Measurements from ENCODE around the gene ST6GAL1. TPM values are rescaled to one million over a fixed set of nuclear protein-coding genes. Genes with fewer than 3 reads are reported as not detected.

Gene ST6GAL1
- total RNA-seq, 2 experiments from 2014 or later, result 76.2 to 78.0 TPM

- CTCF ChIA-PET, result interaction anchor here (0.6 to 1.6 kb wide), 7 partner anchors 10 to 108 kb away, joined by 3 to 7 read pairs (median 3); no protein-coding TSS in a partner anchor
- peaks cover 17% of the 10 kb centered on the region for H3K9me3 Mint-ChIP-seq
- H3K27me3 Mint-ChIP-seq (ENCODE audit: low read depth), result no peaks in the 10 kb centered on the region
- no peak overlapping the region for H3K4me3 Mint-ChIP-seq
- peaks cover 66% of the 10 kb centered on the region for H3K4me1 Mint-ChIP-seq (ENCODE audit: low read depth)
- DNase-seq, result no peak
- peak overlapping the region; percentile 98 for H3K27ac Mint-ChIP-seq
- intact Hi-C loops (cut with micrococcal nuclease), result loop anchor here (2.0 kb wide), 3 partner anchors 13 to 99 kb away; partner anchors contain the start of gene RPL39L
- peaks cover 75% of the 10 kb centered on the region for H3K36me3 Mint-ChIP-seq (ENCODE audit: low read depth)
Observed at GRCh38 chr3:187039723-187040414, 109.5 kb downstream of the ST6GAL1 start.

DNA sequence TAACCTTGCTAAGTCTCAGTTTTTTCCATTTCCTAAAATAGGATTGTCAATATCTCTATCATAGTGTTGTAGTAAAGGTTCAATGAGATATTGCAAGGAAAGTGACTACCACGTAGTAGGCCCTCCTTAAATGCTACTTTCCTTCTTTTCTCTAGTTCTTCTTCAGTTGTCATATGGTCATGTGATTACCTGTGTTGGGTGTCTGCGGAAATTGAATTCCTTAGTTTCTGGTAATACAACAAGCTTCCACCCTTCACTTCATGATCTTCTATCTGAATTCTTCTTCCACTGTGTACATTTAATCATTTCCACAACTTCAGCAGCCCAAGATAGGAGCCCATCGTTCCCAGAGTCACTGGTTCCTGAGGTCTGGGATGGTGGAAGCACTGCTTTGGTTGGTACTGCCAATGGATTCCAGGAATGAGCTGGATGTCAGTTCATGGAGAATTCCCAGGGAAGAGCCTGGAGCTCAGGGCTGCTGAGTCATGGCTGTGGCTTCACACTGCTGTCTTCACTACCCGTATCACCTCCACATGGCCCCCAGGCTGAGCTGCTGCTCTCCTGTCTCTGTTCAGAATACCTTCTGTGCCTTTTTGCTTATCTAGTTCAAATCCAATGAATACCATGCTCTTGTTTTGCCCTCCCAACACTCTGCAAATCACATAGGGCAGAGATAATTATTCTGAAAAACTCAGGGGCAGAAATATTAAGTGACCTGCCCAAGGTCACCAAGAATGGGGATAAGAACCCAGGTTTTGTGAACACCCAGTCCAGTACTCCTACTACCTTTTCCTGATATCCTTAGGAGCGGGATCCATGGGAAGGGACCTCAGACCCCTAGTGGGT lies 110.4 kb downstream of the ST6GAL1 start:
- Mint-ChIP-seq H3K4me1 (ENCODE audit: low read depth) (peaks cover 73% of the 10 kb centered on the region), H3K27me3 (ENCODE audit: low read depth) (no peaks in the 10 kb centered on the region), H3K36me3 (ENCODE audit: low read depth) (peaks cover 74% of the 10 kb centered on the region), H3K9me3 (peaks cover 9% of the 10 kb centered on the region), H3K27ac (peak overlapping the region; percentile 98), H3K4me3 (peak overlapping the region; percentile 15)
- intact Hi-C loops (cut with micrococcal nuclease), result loop anchor here (1.0 to 2.0 kb wide), 7 partner anchors 14 to 158 kb away; partner anchors contain the start of gene RPL39L
- CTCF ChIA-PET, result interaction anchor here (0.9 to 2.0 kb wide), 6 partner anchors 9 to 109 kb away, joined by 3 to 7 read pairs (median 3); no protein-coding TSS in a partner anchor
- peak; percentile 57 for DNase-seq

GRCh38 chr3:187041362-187042307 lies 111.3 kb downstream of the ST6GAL1 start:
- intact Hi-C loops (cut with micrococcal nuclease), result loop anchor here (1.0 to 2.0 kb wide), 7 partner anchors 15 to 159 kb away; partner anchors contain the start of gene RPL39L
- DNase-seq, result peak; percentile 73
- Mint-ChIP-seq H3K4me3 (peak overlapping the region; percentile 60), H3K4me1 (ENCODE audit: low read depth) (peaks cover 82% of the 10 kb centered on the region), H3K9me3 (no peaks in the 10 kb centered on the region), H3K27me3 (ENCODE audit: low read depth) (no peaks in the 10 kb centered on the region), H3K36me3 (ENCODE audit: low read depth) (peaks cover 75% of the 10 kb centered on the region), H3K27ac (peak overlapping the region; percentile 98)
- CTCF ChIA-PET, result interaction anchor here (0.6 to 2.0 kb wide), 4 partner anchors 10 to 124 kb away, joined by 3 to 7 read pairs (median 6); no protein-coding TSS in a partner anchor

DNA sequence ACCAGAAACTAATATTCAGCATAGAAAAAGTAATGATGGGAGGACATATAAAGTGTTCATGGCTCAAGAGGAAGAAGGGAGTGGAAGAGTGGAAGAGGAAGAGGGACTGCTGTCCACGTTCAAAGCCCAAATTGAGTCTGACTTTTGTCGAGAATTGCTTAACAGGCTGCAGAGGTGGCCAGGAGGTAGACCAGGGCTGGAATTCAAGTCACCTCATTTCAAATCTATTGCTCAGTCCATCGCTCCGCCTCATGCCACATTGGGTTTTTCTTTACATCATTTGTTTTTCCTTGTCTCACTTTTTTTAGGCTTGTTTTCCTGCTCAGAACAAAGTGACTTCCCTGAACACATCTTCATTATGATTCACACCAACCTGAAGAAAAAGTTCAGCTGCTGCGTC lies 112.0 kb downstream of the ST6GAL1 start:
- no peak for DNase-seq
- intact Hi-C loops (cut with micrococcal nuclease), result no loop called here
- no peaks in the 10 kb centered on the region for H3K9me3 Mint-ChIP-seq
- peaks cover 80% of the 10 kb centered on the region for H3K36me3 Mint-ChIP-seq (ENCODE audit: low read depth)
- peak overlapping the region; percentile 98 for H3K27ac Mint-ChIP-seq
- no peaks in the 10 kb centered on the region for H3K27me3 Mint-ChIP-seq (ENCODE audit: low read depth)
- H3K4me1 Mint-ChIP-seq (ENCODE audit: low read depth), result peaks cover 83% of the 10 kb centered on the region
- peak overlapping the region; percentile 60 for H3K4me3 Mint-ChIP-seq
- CTCF ChIA-PET, result interaction anchor here (2.0 kb wide), 1 partner anchor 11 kb away, joined by 6 read pairs; no protein-coding TSS in a partner anchor

DNA sequence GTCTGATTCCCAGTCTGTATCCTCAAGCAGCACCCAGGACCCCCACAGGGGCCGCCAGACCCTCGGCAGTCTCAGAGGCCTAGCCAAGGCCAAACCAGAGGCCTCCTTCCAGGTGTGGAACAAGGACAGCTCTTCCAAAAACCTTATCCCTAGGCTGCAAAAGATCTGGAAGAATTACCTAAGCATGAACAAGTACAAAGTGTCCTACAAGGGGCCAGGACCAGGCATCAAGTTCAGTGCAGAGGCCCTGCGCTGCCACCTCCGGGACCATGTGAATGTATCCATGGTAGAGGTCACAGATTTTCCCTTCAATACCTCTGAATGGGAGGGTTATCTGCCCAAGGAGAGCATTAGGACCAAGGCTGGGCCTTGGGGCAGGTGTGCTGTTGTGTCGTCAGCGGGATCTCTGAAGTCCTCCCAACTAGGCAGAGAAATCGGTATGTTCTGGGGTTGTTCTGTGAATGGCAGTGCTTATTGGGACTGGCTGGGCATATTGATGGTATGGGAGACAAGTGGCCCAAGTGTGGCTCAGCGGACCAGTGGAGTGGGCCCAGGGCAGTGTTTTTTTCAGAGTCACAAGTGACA lies 112.6 kb downstream of the ST6GAL1 start:
- CTCF ChIA-PET, result interaction anchor here (3.0 kb wide), 1 partner anchor 16 kb away, joined by 13 read pairs; no protein-coding TSS in a partner anchor

DNA sequence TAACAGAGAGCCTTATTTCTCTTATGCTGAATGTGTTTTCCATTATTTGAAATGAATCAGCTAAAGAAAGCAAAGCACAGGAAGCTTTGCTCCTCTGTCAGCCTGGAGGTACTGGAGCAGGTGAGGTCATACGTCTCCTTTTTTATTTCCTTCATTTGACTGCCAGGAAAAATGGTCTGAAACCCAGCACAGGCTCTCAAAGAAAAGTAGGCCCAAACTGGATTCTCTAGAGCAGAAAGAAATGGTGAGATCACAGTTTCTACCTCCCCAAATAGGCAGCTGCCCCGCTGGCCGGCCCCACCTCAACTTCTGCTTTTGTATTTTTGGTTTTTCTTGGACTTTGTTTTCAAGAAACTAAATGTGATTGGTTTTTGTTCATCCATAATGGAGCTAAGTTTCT lies 113.9 kb downstream of the ST6GAL1 start:
- intact Hi-C loops (cut with micrococcal nuclease), result no loop called here
- Mint-ChIP-seq H3K9me3 (no peaks in the 10 kb centered on the region), H3K27me3 (ENCODE audit: low read depth) (no peaks in the 10 kb centered on the region), H3K36me3 (ENCODE audit: low read depth) (peaks cover 81% of the 10 kb centered on the region), H3K27ac (peak overlapping the region; percentile 98), H3K4me1 (ENCODE audit: low read depth) (peaks cover 87% of the 10 kb centered on the region), H3K4me3 (peak overlapping the region; percentile 64)
- CTCF ChIA-PET, result interaction anchor here (0.7 to 3.0 kb wide), 6 partner anchors 13 to 125 kb away, joined by 3 to 13 read pairs (median 3); no protein-coding TSS in a partner anchor
- no peak for DNase-seq

More for the DNA sequence above, 112.6 kb downstream of the ST6GAL1 start:
- Mint-ChIP-seq H3K4me3 (peak overlapping the region; percentile 60), H3K9me3 (no peaks in the 10 kb centered on the region), H3K27ac (peak overlapping the region; percentile 98), H3K4me1 (ENCODE audit: low read depth) (peaks cover 85% of the 10 kb centered on the region), H3K36me3 (ENCODE audit: low read depth) (peaks cover 82% of the 10 kb centered on the region), H3K27me3 (ENCODE audit: low read depth) (no peaks in the 10 kb centered on the region)
- intact Hi-C loops (cut with micrococcal nuclease), result no loop called here
- DNase-seq, result no peak

- H3K9me3 Mint-ChIP-seq, result no peaks in the 10 kb centered on the region
- no peak overlapping the region for H3K4me3 Mint-ChIP-seq
- no peak for DNase-seq
- H3K27me3 Mint-ChIP-seq (ENCODE audit: low read depth), result no peaks in the 10 kb centered on the region
- CTCF ChIA-PET, result interaction anchor here (0.7 to 3.0 kb wide), 8 partner anchors 14 to 126 kb away, joined by 3 to 13 read pairs (median 4); no protein-coding TSS in a partner anchor
- peak overlapping the region; percentile 98 for H3K27ac Mint-ChIP-seq
- peaks cover 87% of the 10 kb centered on the region for H3K4me1 Mint-ChIP-seq (ENCODE audit: low read depth)
- intact Hi-C loops (cut with micrococcal nuclease), result no loop called here
- H3K36me3 Mint-ChIP-seq (ENCODE audit: low read depth), result peaks cover 81% of the 10 kb centered on the region
Observed at GRCh38 chr3:187044867-187045552, 114.7 kb downstream of the ST6GAL1 start.

DNA sequence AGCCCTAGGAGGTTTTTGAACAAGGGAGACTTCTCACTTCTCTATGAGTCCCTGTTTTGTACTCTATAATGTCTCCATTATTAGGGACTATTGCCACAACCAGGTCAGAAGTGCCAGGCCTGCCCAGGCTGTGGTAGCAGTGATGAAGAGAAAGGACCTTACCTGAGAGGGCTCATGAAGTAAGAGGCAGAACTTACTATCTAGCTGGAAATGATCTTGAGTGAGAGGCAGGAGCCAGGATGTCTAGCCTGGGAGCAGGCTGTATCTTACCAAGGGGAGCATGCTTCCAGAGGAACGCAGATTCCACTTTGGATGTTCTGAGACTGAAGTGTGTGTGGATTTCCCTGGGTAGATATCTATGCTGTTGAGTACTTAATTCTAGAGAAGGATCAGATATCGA lies 115.7 kb downstream of the ST6GAL1 start:
- intact Hi-C loops (cut with micrococcal nuclease), result no loop called here
- H3K36me3 Mint-ChIP-seq (ENCODE audit: low read depth), result peaks cover 81% of the 10 kb centered on the region
- H3K9me3 Mint-ChIP-seq, result no peaks in the 10 kb centered on the region
- CTCF ChIA-PET, result interaction anchor here (0.7 to 3.0 kb wide), 5 partner anchors 14 to 119 kb away, joined by 3 to 13 read pairs (median 4); no protein-coding TSS in a partner anchor
- H3K4me1 Mint-ChIP-seq (ENCODE audit: low read depth), result peaks cover 87% of the 10 kb centered on the region
- H3K27ac Mint-ChIP-seq, result peak overlapping the region; percentile 33
- no peak for DNase-seq
- no peaks in the 10 kb centered on the region for H3K27me3 Mint-ChIP-seq (ENCODE audit: low read depth)
- no peak overlapping the region for H3K4me3 Mint-ChIP-seq

DNA sequence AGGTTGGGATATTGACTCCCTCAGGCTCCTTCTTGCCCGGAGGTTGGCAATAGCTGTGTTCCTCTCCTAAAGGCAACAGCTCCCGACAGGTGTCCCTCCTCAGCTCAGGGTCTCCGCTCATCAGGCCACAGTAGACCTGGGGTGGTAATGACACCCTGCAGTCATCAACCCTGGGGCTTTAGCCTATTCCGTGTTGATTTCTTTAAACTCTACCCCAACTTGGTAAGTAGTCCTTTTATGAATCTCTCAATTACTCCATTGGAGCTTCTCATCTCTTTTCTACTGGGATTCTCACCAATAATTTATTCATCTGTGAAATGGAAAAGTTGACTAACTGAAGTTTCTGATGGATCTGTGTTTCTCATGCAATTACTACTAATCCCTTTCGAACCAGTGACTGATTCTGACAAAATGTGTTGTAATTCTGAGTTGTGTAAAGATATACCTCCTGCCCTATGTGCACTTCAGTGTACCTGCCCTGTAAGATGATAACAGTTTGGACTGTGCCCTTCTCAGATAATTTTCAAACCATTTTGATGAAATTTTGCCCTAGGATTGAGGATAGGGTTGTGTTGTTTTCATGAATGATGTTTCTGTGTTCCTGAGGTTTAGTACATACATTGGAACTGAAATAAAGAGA lies 119.3 kb downstream of the ST6GAL1 start:
- intact Hi-C loops (cut with micrococcal nuclease), result no loop called here
- Mint-ChIP-seq H3K4me3 (no peak overlapping the region), H3K4me1 (ENCODE audit: low read depth) (peaks cover 60% of the 10 kb centered on the region), H3K36me3 (ENCODE audit: low read depth) (peaks cover 87% of the 10 kb centered on the region), H3K27me3 (ENCODE audit: low read depth) (no peaks in the 10 kb centered on the region), H3K9me3 (peaks cover 19% of the 10 kb centered on the region), H3K27ac (peak overlapping the region; percentile 64)
- CTCF ChIA-PET, result interaction anchor here (0.8 to 1.3 kb wide), 3 partner anchors 12 to 200 kb away, joined by 3 to 7 read pairs (median 3); no protein-coding TSS in a partner anchor
- no peak for DNase-seq

- intact Hi-C loops (cut with micrococcal nuclease), result no loop called here
- no peak for DNase-seq
- Mint-ChIP-seq H3K27me3 (ENCODE audit: low read depth) (no peaks in the 10 kb centered on the region), H3K9me3 (peaks cover 33% of the 10 kb centered on the region), H3K36me3 (ENCODE audit: low read depth) (peaks cover 92% of the 10 kb centered on the region), H3K4me1 (ENCODE audit: low read depth) (peaks cover 58% of the 10 kb centered on the region), H3K4me3 (no peak overlapping the region), H3K27ac (peak overlapping the region; percentile 64)
- CTCF ChIA-PET, result interaction anchor here (1.1 kb wide), 1 partner anchor 19 kb away, joined by 3 read pairs; no protein-coding TSS in a partner anchor
Observed at GRCh38 chr3:187051066-187051465, 120.7 kb downstream of the ST6GAL1 start.
